Ectodermal cell (in vitro differentiated cells): ENCODE data around the gene RNF31.
"Not testable (repeated sequence)": the region's sequence is repeated elsewhere in the genome, so short reads cannot be mapped to it uniquely, and the experiment has no call there.

Experiments
- H3K27ac ChIP-seq: 2 replicates; pipeline ENCODE4 v1.7.0; 2013; ENCODE audit warnings: mild to moderate bottlenecking, low read depth, low read length; ENCODE audit not compliant: insufficient read depth, poor library complexity, severe bottlenecking
- H3K27me3 ChIP-seq: 2 replicates; pipeline ENCODE4 v1.7.0; 2013; ENCODE audit warnings: mild to moderate bottlenecking, low read length; ENCODE audit not compliant: insufficient read depth, control insufficient read depth, poor library complexity, severe bottlenecking
- H3K36me3 ChIP-seq: one replicate; pipeline ENCODE4 v1.7.0; 2013; ENCODE audit warnings: low read length; ENCODE audit not compliant: control insufficient read depth, insufficient read depth
- H3K4me1 ChIP-seq: one replicate; pipeline ENCODE4 v1.7.0; 2013; ENCODE audit warnings: low read length; ENCODE audit not compliant: control insufficient read depth, insufficient read depth
- H3K4me3 ChIP-seq: 2 replicates; pipeline ENCODE4 v1.7.0; 2013; ENCODE audit warnings: low read depth, low read length, control low read depth; ENCODE audit not compliant: insufficient read depth
- H3K9me3 ChIP-seq: 2 replicates; pipeline ENCODE4 v1.7.0; 2013; ENCODE audit warnings: mild to moderate bottlenecking, low read length, moderate library complexity; ENCODE audit not compliant: control insufficient read depth
- WGBS, 2 experiments: methylation state at CpG; one replicate each; pipeline ENCODE4 v1.1.7; 2013; ENCODE audit warnings: missing lambda C conversion rate in 2 of 2; 5-methylcytosine and 5-hydroxymethylcytosine counted together

Gene RNF31

GRCh38 chr14:24194186-24194872, 47.0 kb downstream of the RNF31 start:
- Histone ChIP-seq H3K36me3 (peaks cover 7% of the 10 kb centered on the region), H3K9me3 (no peaks in the 10 kb centered on the region), H3K4me1 (peaks cover 5% of the 10 kb centered on the region), H3K4me3 (peak overlapping the region; percentile 87), H3K27ac (no peak overlapping the region), H3K27me3 (no peaks in the 10 kb centered on the region)
- 89 to 93% methylated on average over 7 of the region's 7 CpGs for WGBS, 2 experiments

- peak overlapping the region; percentile 93 for H3K27ac ChIP-seq
- no peaks in the 10 kb centered on the region for H3K27me3 ChIP-seq
- WGBS, 2 experiments = 70 to 73% methylated on average over 8 of the region's 8 CpGs
- H3K4me1 ChIP-seq = peaks cover 5% of the 10 kb centered on the region
- peaks cover 7% of the 10 kb centered on the region for H3K36me3 ChIP-seq
- H3K9me3 ChIP-seq = no peaks in the 10 kb centered on the region
- peak overlapping the region; percentile 87 for H3K4me3 ChIP-seq
Observed at GRCh38 chr14:24194873-24195185, 47.5 kb downstream of the RNF31 start.

- H3K4me1 ChIP-seq = peaks cover 5% of the 10 kb centered on the region
- peaks cover 7% of the 10 kb centered on the region for H3K36me3 ChIP-seq
- H3K4me3 ChIP-seq = peak within 1 kb of the TSS; percentile 87
- peak within 1 kb of the TSS; percentile 93 for H3K27ac ChIP-seq
- no peaks in the 10 kb centered on the region for H3K9me3 ChIP-seq
- WGBS, 2 experiments = 0 to 1% methylated on average over 89 of the region's 89 CpGs
- no peaks in the 10 kb centered on the region for H3K27me3 ChIP-seq
Observed at GRCh38 chr14:24195186-24196070, 48.1 kb downstream of the RNF31 start, which contains the start of gene TM9SF1. Gene TM9SF1, minus strand, starts transcription at chr14:24195441. Its CDS starts 422 bp downstream, at chr14:24195019.

GRCh38 chr14:24196071-24197055, 49.1 kb downstream of the RNF31 start:
- Histone ChIP-seq H3K27ac (peak overlapping the region; percentile 93), H3K27me3 (no peaks in the 10 kb centered on the region), H3K4me1 (peaks cover 5% of the 10 kb centered on the region), H3K36me3 (peaks cover 9% of the 10 kb centered on the region), H3K4me3 (peak overlapping the region; percentile 87), H3K9me3 (no peaks in the 10 kb centered on the region)
- 37 to 39% methylated on average over 33 of the region's 33 CpGs for WGBS, 2 experiments

- Histone ChIP-seq H3K9me3 (no peaks in the 10 kb centered on the region), H3K36me3 (peaks cover 12% of the 10 kb centered on the region), H3K4me1 (peaks cover 5% of the 10 kb centered on the region), H3K4me3 (no peak overlapping the region), H3K27me3 (no peaks in the 10 kb centered on the region), H3K27ac (no peak overlapping the region)
- 85 to 86% methylated on average over 1 to 2 of the region's 2 CpGs for WGBS, 2 experiments
Observed at GRCh38 chr14:24197056-24197450, 49.8 kb downstream of the RNF31 start.

- no peaks in the 10 kb centered on the region for H3K27me3 ChIP-seq
- no peak overlapping the region for H3K27ac ChIP-seq
- H3K36me3 ChIP-seq = peaks cover 11% of the 10 kb centered on the region
- peaks cover 5% of the 10 kb centered on the region for H3K4me1 ChIP-seq
- no peaks in the 10 kb centered on the region for H3K9me3 ChIP-seq
- H3K4me3 ChIP-seq = no peak overlapping the region
- 87 to 93% methylated on average over 7 of the region's 7 CpGs for WGBS, 2 experiments
Observed at GRCh38 chr14:24198814-24199524, 51.7 kb downstream of the RNF31 start.

GRCh38 chr14:24202538-24202937, 55.2 kb downstream of the RNF31 start:
- not testable (repeated sequence) for H3K9me3 ChIP-seq, H3K27me3 ChIP-seq, H3K4me3 ChIP-seq, H3K27ac ChIP-seq, H3K4me1 ChIP-seq
- H3K36me3 ChIP-seq = peaks cover 23% of the 10 kb centered on the region
- WGBS, 2 experiments = 72 to 81% methylated on average over 8 of the region's 8 CpGs

- not testable (repeated sequence) for H3K4me3 ChIP-seq, H3K27ac ChIP-seq, H3K9me3 ChIP-seq, H3K4me1 ChIP-seq, H3K27me3 ChIP-seq
- WGBS, 2 experiments = 92 to 95% methylated on average over 16 of the region's 16 CpGs
- H3K36me3 ChIP-seq = peaks cover 26% of the 10 kb centered on the region
Observed at GRCh38 chr14:24203249-24203886, 56.1 kb downstream of the RNF31 start.
